Nephron progenitor cell (in vitro differentiated cells): ENCODE results near the gene UQCC2.

Experiments used
- DNase-seq: peaks from one replicate; pipeline ENCODE4 v3.0.0; 2021
- H3K27ac Mint-ChIP-seq: 2 replicates; pipeline ENCODE4 v1.8.0; 2021; ENCODE audit warnings: mild to moderate bottlenecking, moderate library complexity, mixed read lengths
- H3K27me3 Mint-ChIP-seq: 2 replicates; pipeline ENCODE4 v1.8.0; 2021; ENCODE audit warnings: mild to moderate bottlenecking, low read depth, mixed read lengths; ENCODE audit not compliant: poor library complexity
- H3K36me3 Mint-ChIP-seq: 2 replicates; pipeline ENCODE4 v1.8.0; 2021; ENCODE audit warnings: low read depth, mixed read lengths
- H3K4me1 Mint-ChIP-seq: 2 replicates; pipeline ENCODE4 v1.8.0; 2021; ENCODE audit warnings: mixed read lengths
- H3K4me3 Mint-ChIP-seq: 2 replicates; pipeline ENCODE4 v1.8.0; 2021; ENCODE audit warnings: mild to moderate bottlenecking, moderate library complexity, mixed read lengths
- H3K9me3 Mint-ChIP-seq: 2 replicates; pipeline ENCODE4 v1.8.0; 2021; ENCODE audit warnings: mild to moderate bottlenecking, moderate library complexity, mixed read lengths
- TF ChIP-seq, protein P1 (sequence below): fragments of 200-600 bp; sonication (generic); IDR thresholded peaks from 2 replicates; pipeline ENCODE4 v1.5.0; 2021; ENCODE audit warnings: antibody characterized with exemption

The UQCC2 gene

DNA sequence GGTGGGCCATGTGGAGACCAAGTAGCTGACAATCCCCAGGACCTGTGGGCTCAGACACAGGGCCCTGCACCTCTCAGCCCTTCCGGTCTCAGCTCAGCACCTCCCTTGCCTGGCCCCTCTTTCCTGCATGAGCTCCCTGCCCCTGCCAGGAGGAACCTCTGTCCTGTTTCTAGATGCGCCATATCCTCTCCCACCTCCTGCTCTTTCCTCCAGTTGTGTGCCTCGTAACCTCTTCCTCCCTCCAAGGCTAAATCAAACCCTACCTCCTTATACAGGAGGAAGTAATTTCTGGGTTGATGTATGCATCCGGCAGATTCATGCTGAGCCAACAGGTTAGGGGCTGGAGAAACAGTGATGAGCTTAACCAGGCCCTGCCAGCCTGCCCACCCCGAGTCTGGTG lies 59.5 kb downstream of the UQCC2 start:
- no peak for DNase-seq
- peaks cover 25% of the 10 kb centered on the region for H3K4me1 Mint-ChIP-seq
- no peaks in the 10 kb centered on the region for H3K9me3 Mint-ChIP-seq
- TF ChIP-seq, protein P1, sequence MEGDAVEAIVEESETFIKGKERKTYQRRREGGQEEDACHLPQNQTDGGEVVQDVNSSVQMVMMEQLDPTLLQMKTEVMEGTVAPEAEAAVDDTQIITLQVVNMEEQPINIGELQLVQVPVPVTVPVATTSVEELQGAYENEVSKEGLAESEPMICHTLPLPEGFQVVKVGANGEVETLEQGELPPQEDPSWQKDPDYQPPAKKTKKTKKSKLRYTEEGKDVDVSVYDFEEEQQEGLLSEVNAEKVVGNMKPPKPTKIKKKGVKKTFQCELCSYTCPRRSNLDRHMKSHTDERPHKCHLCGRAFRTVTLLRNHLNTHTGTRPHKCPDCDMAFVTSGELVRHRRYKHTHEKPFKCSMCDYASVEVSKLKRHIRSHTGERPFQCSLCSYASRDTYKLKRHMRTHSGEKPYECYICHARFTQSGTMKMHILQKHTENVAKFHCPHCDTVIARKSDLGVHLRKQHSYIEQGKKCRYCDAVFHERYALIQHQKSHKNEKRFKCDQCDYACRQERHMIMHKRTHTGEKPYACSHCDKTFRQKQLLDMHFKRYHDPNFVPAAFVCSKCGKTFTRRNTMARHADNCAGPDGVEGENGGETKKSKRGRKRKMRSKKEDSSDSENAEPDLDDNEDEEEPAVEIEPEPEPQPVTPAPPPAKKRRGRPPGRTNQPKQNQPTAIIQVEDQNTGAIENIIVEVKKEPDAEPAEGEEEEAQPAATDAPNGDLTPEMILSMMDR, result no peak
- no peaks in the 10 kb centered on the region for H3K36me3 Mint-ChIP-seq
- no peak overlapping the region for H3K4me3 Mint-ChIP-seq
- H3K27ac Mint-ChIP-seq, result no peak overlapping the region
- peaks cover 23% of the 10 kb centered on the region for H3K27me3 Mint-ChIP-seq

DNA sequence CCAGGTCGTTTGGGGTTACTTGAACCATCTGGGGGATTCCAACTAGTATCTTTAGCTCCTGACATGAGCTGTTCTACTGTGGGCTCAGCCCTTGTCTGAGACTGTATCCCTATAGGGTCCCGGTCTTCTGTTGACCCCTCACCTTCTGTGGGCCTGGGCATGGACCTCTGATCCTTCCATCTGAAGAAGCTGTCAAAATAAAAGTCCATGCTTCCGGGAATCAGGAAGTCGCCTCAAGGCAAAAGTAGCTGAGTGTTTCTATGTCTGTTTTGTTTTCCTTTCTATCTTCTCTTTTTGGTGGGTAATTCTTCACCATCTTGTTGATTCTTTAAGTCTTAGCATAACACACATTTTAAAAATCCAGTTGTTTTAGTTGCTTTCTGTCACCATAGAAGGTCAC lies 60.1 kb downstream of the UQCC2 start:
- no peaks in the 10 kb centered on the region for H3K9me3 Mint-ChIP-seq
- peaks cover 25% of the 10 kb centered on the region for H3K4me1 Mint-ChIP-seq
- TF ChIP-seq, protein P1, result no peak
- no peak for DNase-seq
- H3K27ac Mint-ChIP-seq, result no peak overlapping the region
- no peak overlapping the region for H3K4me3 Mint-ChIP-seq
- peaks cover 23% of the 10 kb centered on the region for H3K27me3 Mint-ChIP-seq
- H3K36me3 Mint-ChIP-seq, result no peaks in the 10 kb centered on the region
